ENCODE results near the gene USP11.

The USP11 gene

GRCh38 chrX:47217852-47218279 lies 14.9 kb upstream of the USP11 start:
- no peak for TF ChIP-seq CTCF (IDR thresholded peaks at IDR 0.05; ENCODE audit: poor library complexity, severe bottlenecking)
- Histone ChIP-seq H3K9me3 (ENCODE audit: severe bottlenecking) (no peaks in the 10 kb centered on the region), H3K4me1 (ENCODE audit: insufficient read depth, poor library complexity, severe bottlenecking) (peaks cover 11% of the 10 kb centered on the region), H3K27me3 (ENCODE audit: insufficient read depth, poor library complexity, severe bottlenecking) (no peaks in the 10 kb centered on the region), H3K36me3 (ENCODE audit: low read depth) (peaks cover 24% of the 10 kb centered on the region), H3K27ac (ENCODE audit: poor library complexity, severe bottlenecking) (peak overlapping the region; percentile 87), H3K4me3 (ENCODE audit: severe bottlenecking) (peak overlapping the region; percentile 91)
- peak; percentile 83 for ATAC-seq (ENCODE audit: low read depth)
- DNase-seq (ENCODE audit: low spot score): peak; percentile 94

- no peak for TF ChIP-seq CTCF (IDR thresholded peaks at IDR 0.05; ENCODE audit: poor library complexity, severe bottlenecking)
- Histone ChIP-seq H3K9me3 (ENCODE audit: severe bottlenecking) (no peaks in the 10 kb centered on the region), H3K27me3 (ENCODE audit: insufficient read depth, poor library complexity, severe bottlenecking) (no peaks in the 10 kb centered on the region), H3K4me1 (ENCODE audit: insufficient read depth, poor library complexity, severe bottlenecking) (peaks cover 11% of the 10 kb centered on the region), H3K4me3 (ENCODE audit: severe bottlenecking) (peak within 1 kb of the TSS; percentile 91), H3K36me3 (ENCODE audit: low read depth) (peaks cover 24% of the 10 kb centered on the region), H3K27ac (ENCODE audit: poor library complexity, severe bottlenecking) (peak within 1 kb of the TSS; percentile 87)
- ATAC-seq (ENCODE audit: low read depth) (peak; percentile 11; the same call in 1 of the 3 replicates), DNase-seq (ENCODE audit: low spot score) (no peak)
Measured at GRCh38 chrX:47218280-47218919, 14.4 kb upstream of the USP11 start, which contains the start of gene CDK16. Gene CDK16, plus strand, starts transcription at chrX:47218681. Its CDS starts 4,877 bp downstream, at chrX:47223558.

- no peak for TF ChIP-seq CTCF (IDR thresholded peaks at IDR 0.05; ENCODE audit: poor library complexity, severe bottlenecking)
- H3K9me3 ChIP-seq (ENCODE audit: severe bottlenecking): no peaks in the 10 kb centered on the region
- peaks cover 26% of the 10 kb centered on the region for H3K36me3 ChIP-seq (ENCODE audit: low read depth)
- H3K27me3 ChIP-seq (ENCODE audit: insufficient read depth, poor library complexity, severe bottlenecking): no peaks in the 10 kb centered on the region
- H3K27ac ChIP-seq (ENCODE audit: poor library complexity, severe bottlenecking): peak overlapping the region; percentile 87
- H3K4me1 ChIP-seq (ENCODE audit: insufficient read depth, poor library complexity, severe bottlenecking): peaks cover 11% of the 10 kb centered on the region
- ATAC-seq (ENCODE audit: low read depth): no peak
- DNase-seq (ENCODE audit: low spot score): no peak
- peak overlapping the region; percentile 91 for H3K4me3 ChIP-seq (ENCODE audit: severe bottlenecking)
Measured at GRCh38 chrX:47218920-47219815, 13.6 kb upstream of the USP11 start.

GRCh38 chrX:47221756-47222155 lies 11.1 kb upstream of the USP11 start:
- no peak overlapping the region for H3K27ac ChIP-seq (ENCODE audit: poor library complexity, severe bottlenecking)
- ATAC-seq (ENCODE audit: low read depth): no peak
- DNase-seq (ENCODE audit: low spot score): no peak
- H3K9me3 ChIP-seq (ENCODE audit: severe bottlenecking): no peaks in the 10 kb centered on the region
- TF ChIP-seq CTCF (IDR thresholded peaks at IDR 0.05; ENCODE audit: poor library complexity, severe bottlenecking): no peak
- peaks cover 43% of the 10 kb centered on the region for H3K36me3 ChIP-seq (ENCODE audit: low read depth)
- H3K27me3 ChIP-seq (ENCODE audit: insufficient read depth, poor library complexity, severe bottlenecking): no peaks in the 10 kb centered on the region
- peaks cover 6% of the 10 kb centered on the region for H3K4me1 ChIP-seq (ENCODE audit: insufficient read depth, poor library complexity, severe bottlenecking)
- no peak overlapping the region for H3K4me3 ChIP-seq (ENCODE audit: severe bottlenecking)
